ENCODE data around the gene ACOX2.

Gene ACOX2

GRCh38 chr3:58502872-58503271, 34.1 kb downstream of the ACOX2 start:
- DNase-seq: no peak

- no peak for DNase-seq
These were observed 39.9 kb downstream of the ACOX2 start for GRCh38 chr3:58497097-58497496.

GRCh38 chr3:58496206-58496857, 40.7 kb downstream of the ACOX2 start:
- no peak for DNase-seq

DNA sequence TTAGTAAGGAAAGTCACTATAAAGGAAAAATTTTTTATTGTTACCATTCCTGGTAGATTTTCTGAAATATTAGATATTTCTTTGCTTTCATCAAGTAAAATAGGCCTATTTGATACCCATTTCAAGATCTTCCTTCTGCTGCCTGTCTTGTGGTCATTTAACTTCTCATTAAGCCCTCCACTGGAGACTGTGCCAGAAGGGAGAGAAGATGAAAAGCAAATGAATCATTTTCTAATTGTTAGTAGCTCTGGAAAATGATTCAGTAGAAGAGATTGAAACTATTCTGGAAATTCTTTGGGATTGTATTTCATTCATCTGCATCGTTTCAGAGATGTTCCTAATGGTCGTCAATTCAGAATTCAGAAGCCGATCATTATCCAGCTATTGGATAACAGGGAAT, 41.9 kb downstream of the ACOX2 start:
- no peak for DNase-seq

DNA sequence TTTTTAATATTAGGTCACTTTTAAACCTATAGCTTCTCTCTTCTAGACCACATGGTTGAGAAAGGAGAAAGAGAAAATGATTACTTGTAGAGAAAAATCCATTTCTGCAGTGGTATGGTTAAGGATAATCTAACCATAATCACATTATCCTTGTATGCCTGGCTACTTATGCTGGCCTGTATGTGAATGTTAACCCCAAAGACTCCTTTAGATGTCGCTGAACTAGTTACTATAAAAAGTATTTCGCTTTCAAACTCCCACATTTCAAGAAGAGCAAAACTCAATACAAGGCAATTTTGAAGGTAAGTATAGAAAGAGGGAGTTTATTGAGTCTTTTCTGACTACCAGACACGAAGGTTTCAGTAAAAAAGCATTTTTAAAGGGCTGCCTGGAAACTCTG, 42.9 kb downstream of the ACOX2 start:
- no peak for DNase-seq

GRCh38 chr3:58492494-58492905, 44.5 kb downstream of the ACOX2 start:
- DNase-seq: no peak

DNA sequence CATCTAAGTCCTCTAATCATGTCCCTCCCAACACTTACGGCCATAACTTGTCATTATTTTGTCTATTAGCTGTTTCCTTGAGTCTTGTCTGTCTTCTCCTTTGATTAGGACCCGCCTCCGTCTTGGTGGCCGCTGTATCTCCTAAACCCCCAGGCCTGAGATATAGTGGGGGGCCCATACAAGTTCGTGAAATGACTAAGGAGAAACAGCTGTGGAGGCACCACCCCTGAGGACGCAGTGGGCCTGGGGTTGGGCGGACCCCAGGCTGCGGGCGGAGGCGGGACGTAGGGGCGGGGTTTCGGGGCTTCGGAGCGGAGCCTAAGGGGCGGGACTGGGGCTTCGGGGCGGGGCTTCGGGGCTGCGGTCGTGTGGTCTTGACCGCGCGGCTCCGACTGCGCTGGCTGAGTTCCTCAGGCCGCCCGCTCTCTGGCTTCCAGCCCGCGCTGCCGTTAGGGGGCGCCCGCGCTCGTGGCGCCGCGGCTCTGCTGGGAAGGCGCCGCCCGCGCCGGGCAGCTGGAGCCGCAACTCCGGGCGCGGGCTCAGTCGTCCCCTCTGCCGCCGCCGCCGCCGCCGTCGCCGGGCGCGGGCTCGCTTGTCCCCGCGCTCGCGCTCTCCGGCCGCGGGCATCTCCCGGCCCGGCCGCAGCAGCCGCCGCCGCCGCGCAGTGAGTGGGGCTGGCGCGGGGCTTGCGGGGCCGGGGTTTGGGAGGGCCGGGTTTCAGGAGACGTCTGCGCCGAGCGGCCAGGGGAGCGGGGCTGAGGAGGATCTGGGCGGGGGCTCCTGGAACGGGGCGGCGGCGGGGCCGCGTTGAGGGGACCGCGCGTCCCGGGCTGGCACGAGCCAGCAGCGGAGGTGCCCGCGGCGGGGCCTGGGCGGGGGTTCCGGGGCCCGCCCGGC, 45.2 kb downstream of the ACOX2 start, which contains the start of gene KCTD6:
KCTD6 (plus strand) TSS at position 591 of the 897 bp plus-strand sequence. CDS start 6,660 bp downstream, outside the sequence.
- DNase-seq: no peak

- no peak for DNase-seq
These were observed 46.0 kb downstream of the ACOX2 start for GRCh38 chr3:58490860-58491501.

DNA sequence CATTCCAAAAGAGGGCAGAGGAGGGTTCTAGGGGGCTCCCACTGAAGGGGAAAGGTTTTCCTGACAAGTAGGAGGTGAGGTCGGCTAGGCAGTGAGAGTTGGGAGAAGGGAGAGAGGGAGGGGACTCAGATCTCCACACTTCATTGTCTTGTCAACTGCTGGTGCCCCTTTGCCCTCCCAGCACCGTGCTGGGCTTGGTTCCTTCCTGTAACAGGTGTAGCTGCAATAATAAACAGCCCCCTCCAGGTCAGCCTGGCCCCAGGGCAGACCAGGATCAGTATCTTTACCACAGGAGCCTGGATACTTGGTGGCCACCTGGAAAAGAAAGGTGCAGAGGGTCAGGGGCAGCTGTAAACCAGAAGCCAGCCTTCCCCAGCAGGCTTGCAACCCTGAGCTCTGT, 48.0 kb downstream of the ACOX2 start:
- no peak for DNase-seq

DNA sequence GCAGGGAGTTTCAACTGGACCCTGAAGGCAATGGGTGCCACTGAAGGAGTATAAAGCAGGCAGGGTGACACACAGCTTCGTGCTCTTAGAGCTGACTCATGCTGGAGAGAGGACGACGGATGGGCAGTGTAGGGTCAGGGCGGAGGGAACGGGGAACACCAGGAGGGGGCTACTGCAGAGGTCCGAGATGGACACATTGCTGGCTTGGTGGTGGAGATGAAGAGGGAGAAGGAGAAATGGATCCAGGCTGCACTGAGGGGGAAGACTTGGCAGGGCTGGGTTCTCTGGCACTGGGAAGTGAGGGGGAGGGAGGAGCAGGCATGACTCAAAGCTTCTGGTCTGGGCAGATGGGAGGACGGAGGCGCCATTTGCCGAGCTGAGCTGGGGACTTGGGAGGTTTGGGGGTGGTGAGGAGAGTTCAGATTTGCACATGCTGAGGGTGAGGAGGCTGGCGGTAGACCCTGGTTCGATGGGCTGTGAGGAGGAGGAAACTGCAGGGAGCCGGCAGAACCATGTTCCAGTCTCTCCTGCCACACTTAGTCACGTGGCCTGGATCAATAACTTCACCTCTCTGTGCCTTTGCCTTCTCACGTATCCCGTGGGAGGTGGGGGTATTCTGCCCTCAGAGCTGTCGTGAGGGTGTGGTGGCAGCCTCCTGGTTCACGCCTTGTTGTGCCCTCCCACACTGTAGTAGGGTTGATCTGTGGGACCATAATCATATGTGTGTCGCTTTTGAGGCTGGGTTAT, 49.7 kb downstream of the ACOX2 start:
- DNase-seq: no peak

- no peak for DNase-seq
These were observed 51.1 kb downstream of the ACOX2 start for GRCh38 chr3:58485801-58486435.

DNA sequence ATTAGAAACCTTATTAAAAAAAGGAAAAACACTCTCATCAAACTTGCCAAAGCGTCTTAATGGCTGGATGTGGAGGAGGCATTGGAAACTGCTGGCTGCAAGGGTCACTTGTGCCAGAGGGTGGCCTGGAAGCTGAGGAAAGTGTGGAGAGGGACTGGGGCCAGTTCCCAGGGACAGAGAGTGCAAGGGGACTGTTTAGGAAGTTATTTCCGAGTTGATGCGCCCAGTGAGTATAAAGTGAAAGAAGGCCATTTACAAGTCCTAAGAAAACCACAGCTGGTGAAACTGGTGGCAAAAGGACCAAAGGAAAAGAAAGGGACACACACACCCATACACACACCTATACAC, 52.3 kb downstream of the ACOX2 start:
- no peak for DNase-seq

DNA sequence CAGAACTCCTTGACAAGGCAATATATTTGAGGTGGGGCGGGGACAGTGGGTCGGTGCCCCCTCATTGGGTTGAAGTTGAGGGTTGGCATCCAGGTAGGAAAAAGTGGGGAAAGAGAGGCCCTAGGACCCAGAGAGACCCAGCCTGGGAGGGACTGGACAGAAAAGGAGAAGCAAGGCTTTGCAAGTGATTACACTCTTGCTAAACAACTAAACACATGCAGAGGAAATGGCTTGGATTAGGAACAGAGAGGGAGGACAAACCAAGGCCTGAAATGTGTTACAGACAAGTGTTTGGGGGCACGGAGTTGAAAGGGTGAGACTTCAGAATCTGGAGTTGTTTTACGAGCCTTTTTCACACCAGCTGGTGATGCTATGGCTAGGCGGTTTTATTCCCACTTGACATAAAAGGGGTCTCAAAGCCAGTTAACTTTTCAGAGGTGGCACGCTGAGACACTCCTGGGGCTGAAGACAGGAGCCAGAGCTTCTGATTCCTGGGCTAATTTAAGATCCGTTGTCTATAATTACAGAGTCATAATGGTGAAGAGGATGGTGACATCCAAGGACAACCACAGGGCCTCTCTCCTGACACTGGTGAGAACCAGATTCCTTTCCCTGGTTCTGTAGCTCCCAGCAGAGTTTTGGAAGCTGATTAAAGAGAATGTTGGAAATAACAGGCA, 52.8 kb downstream of the ACOX2 start:
- DNase-seq: no peak

- no peak for DNase-seq
These were observed 53.9 kb downstream of the ACOX2 start for GRCh38 chr3:58482917-58483636.

- no peak for DNase-seq
These were observed 56.7 kb downstream of the ACOX2 start for GRCh38 chr3:58480309-58480708.

DNA sequence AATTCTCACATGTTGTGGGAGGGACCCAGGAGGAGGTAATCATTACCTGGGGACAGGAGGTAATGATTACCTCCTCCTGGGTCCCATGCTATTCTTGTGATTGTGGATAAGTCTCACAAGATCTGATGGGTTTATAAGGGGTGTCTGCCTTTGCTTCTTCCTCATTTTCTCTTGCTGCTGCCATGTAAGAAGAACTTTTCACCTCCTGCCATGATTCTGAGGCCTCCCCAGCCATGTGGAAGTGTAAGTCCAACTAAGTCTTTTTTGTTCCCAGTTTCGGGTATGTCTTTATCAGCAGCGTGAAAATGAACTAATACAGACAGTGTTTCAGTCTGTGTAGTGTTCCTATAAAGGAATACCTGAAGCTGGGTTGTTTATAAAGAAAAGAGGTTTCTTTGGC, 58.2 kb downstream of the ACOX2 start:
- no peak for DNase-seq

DNA sequence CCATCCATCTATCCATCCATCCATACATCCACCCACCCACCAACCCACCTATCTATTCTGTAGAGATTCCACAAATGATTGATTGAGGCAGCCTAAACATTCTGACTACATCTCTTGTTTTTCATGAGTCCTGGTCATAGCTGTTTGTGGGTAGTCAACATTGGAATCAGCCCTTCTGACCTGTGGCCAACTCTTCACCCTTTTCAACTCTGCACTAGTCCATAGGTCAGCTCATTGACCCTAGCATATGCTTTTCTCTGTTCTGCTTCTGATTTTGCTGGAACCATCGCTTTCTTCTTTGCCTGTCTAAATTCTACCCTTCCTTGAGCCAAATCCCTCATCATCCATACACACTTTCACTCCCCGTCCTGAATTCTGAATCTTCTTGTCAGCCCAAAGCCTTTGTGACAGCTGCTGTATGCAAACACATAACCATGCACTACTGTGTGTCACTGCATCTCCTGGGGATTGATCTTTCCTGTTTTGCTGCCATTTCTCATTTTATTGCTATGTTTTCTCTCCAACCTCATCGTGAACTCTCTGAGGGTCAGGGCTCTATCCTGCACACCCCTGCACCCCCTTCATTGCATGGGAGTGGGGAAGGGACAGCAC, 61.9 kb downstream of the ACOX2 start:
- DNase-seq: no peak

DNA sequence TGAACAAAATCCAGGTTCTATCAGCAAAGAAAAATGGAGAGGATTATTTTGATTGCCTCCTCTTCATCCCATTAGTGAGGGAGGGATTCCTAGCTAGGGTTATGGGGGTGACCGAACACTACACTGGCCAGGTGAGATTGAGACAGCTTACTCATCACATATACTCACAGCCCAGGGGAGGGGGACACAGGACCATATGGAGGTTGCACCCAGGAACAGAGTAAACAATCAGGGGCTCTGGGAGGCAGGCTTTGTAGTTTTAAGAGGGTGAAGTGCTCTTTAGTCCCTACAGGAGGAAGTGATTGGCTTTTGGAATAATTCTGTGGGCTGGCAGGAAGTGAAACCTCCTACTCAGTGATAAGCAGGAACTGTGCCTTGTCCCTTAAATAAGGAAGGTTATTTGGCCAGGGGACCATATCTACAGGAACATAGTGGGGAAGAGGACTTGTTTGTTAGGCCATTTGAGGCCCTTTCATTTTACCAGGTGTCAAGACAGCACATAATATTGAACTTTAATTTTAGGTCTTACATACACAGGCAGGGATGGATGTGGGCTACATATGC, 62.6 kb downstream of the ACOX2 start:
- DNase-seq: no peak

- DNase-seq: no peak
These were observed 63.7 kb downstream of the ACOX2 start for GRCh38 chr3:58473275-58473674.

Data from NCI-H1694 treated with DMSO at 0.1 percent for 48 hours (cell line).